SK-N-MC (cell line): ENCODE results near the gene RER1.

Experiments
- EZH2 ChIP-seq: fragments of 200-600 bp; sonication (generic); IDR thresholded peaks from one replicate; pipeline ENCODE4 v1.6.1; 2017; ENCODE audit warnings: antibody characterized with exemption
- FOXP2 ChIP-seq: optimal IDR thresholded peaks from 2 replicates; pipeline ENCODE3; 2011; ENCODE audit warnings: mild to moderate bottlenecking, moderate library complexity; ENCODE audit not compliant: insufficient read depth; ENCODE audit errors: extremely low read length, control extremely low read depth
- POLR2AphosphoS5 ChIP-seq: IDR thresholded peaks from 2 replicates; pipeline ENCODE4 v1.6.1; 2012; ENCODE audit warnings: mild to moderate bottlenecking, low read depth, low read length, borderline replicate concordance

GRCh38 chr1:2399890-2400575 is 8.4 kb downstream of the RER1 start:
- TF ChIP-seq POLR2AphosphoS5 (no peak), EZH2 (no peak), FOXP2 (no peak)
